ENCODE measurements around the gene KCNQ1. TPM values are rescaled to one million over a fixed set of nuclear protein-coding genes. Genes with fewer than 3 reads are reported as not detected.

KCNQ1 gene
- total RNA-seq, 1 experiment from 2014 or later = 1.0 TPM

DNA sequence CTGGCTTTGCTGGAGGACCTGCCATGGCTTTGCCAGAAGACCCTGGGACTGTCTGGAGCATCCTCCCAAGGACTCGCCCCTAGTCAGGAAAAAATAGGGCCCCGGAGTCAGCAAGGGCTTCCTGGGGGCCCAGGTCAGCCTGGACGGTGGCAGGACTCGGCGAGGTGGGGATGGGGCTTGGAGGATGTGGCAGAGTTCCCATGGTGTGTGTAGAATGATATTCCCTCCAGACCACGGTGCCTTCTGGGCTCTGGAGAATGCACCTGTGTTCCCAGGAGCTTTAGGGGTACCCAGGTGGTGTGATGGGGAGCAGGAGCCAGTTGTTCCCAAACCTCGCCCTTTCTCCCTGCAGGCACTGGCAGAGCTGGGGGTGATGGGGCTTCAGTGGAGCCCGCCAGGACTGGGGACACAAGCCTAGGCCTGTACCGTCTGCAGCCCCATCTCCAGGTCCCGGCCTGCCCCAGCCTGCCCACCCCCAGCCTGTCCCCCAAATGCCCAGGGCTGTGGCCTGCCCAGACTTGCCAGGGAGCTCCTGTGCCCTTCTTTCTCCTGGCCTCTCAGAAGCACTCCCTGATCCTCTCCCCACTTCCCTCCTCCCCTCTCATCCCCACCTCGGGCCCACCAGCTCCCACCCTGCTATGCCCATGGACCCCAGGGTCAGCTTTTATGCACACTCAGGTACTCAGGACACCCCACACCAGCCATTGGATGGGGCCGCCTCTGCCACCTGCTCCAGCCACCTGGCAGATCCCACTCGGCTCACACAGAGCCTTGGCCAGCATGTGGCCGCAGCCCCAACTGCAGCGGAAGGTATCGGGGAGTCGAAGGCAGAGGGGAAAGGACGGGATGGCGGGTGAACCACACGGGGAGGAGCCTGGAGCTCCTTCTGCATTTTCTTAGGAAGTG, 358.6 kb downstream of the KCNQ1 start:
- Mint-ChIP-seq H3K36me3 (ENCODE audit: insufficient read depth, unreplicated experiment) (no peaks in the 10 kb centered on the region), H3K27ac (ENCODE audit: unreplicated experiment) (no peak overlapping the region), H3K27me3 (ENCODE audit: insufficient read depth, unreplicated experiment) (no peaks in the 10 kb centered on the region), H3K4me1 (ENCODE audit: low read depth, unreplicated experiment) (peaks cover 6% of the 10 kb centered on the region), H3K9me3 (ENCODE audit: unreplicated experiment) (peaks cover 14% of the 10 kb centered on the region), H3K4me3 (ENCODE audit: unreplicated experiment) (no peak overlapping the region)
- BruUV-seq (replicated peaks) = no TSS peak
- H3K36me3 ChIP-seq (ENCODE audit: control insufficient read depth, insufficient read depth, low read length) = no peaks in the 10 kb centered on the region
- peaks cover 4% of the 10 kb centered on the region; the same call in 1 of the 2 replicates for H3K9me3 ChIP-seq
- TF ChIP-seq, protein P1, sequence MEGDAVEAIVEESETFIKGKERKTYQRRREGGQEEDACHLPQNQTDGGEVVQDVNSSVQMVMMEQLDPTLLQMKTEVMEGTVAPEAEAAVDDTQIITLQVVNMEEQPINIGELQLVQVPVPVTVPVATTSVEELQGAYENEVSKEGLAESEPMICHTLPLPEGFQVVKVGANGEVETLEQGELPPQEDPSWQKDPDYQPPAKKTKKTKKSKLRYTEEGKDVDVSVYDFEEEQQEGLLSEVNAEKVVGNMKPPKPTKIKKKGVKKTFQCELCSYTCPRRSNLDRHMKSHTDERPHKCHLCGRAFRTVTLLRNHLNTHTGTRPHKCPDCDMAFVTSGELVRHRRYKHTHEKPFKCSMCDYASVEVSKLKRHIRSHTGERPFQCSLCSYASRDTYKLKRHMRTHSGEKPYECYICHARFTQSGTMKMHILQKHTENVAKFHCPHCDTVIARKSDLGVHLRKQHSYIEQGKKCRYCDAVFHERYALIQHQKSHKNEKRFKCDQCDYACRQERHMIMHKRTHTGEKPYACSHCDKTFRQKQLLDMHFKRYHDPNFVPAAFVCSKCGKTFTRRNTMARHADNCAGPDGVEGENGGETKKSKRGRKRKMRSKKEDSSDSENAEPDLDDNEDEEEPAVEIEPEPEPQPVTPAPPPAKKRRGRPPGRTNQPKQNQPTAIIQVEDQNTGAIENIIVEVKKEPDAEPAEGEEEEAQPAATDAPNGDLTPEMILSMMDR (IDR thresholded peaks at IDR 0.05; ENCODE audit: insufficient read depth in 1 of 2, low read depth in 1 of 2, low read length in 1 of 2, severe bottlenecking in 1 of 2, unreplicated experiment in 1 of 2) = no peak
- intact Hi-C loops (cut with micrococcal nuclease; ENCODE audit: unreplicated experiment) = no loop called here
- no peaks in the 10 kb centered on the region for H3K4me1 ChIP-seq
- CTCF ChIA-PET = no interaction called here
- DNase-seq = peak in 1 of 2 experiments; percentile 24
- POLR2A ChIA-PET = no interaction called here
- H3K27me3 ChIP-seq (replicated peaks; ENCODE audit: control insufficient read depth, insufficient read depth, low read length) = no peaks in the 10 kb centered on the region
- H3K4me3 ChIP-seq (ENCODE audit: low read depth, low read length) = no peak overlapping the region

DNA sequence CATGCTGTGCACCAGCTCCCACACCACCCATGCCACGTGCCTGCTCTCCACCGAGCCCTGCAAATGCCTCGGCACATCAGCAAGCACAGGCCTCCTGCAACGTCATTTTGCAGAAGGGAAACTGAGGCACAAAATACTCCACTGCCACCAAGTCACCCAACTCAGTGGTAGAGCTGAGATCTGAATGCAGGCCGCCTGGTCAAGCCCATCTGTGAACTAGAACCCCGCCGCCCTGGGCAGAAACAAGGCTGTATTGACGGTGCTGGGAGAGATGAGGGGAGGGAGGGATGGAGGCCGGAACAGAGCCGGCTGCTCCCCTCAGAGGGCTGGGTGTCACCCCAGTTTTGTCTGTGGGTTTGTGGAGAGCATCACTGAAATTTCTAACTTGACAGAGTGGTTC, 359.4 kb downstream of the KCNQ1 start:
- BruUV-seq (replicated peaks) = no TSS peak
- intact Hi-C loops (cut with micrococcal nuclease; ENCODE audit: unreplicated experiment) = no loop called here
- Mint-ChIP-seq H3K4me3 (ENCODE audit: unreplicated experiment) (no peak overlapping the region), H3K27ac (ENCODE audit: unreplicated experiment) (no peak overlapping the region), H3K36me3 (ENCODE audit: insufficient read depth, unreplicated experiment) (no peaks in the 10 kb centered on the region), H3K9me3 (ENCODE audit: unreplicated experiment) (peaks cover 10% of the 10 kb centered on the region), H3K27me3 (ENCODE audit: insufficient read depth, unreplicated experiment) (peaks cover 2% of the 10 kb centered on the region), H3K4me1 (ENCODE audit: low read depth, unreplicated experiment) (peaks cover 6% of the 10 kb centered on the region)
- ChIA-PET POLR2A (no interaction called here), CTCF (interaction anchor here (1.0 kb wide), 1 partner anchor 72 kb away, joined by 3 read pairs; no protein-coding TSS in a partner anchor)
- DNase-seq = no peak
- TF ChIP-seq, protein P1 (IDR thresholded peaks at IDR 0.05; ENCODE audit: insufficient read depth in 1 of 2, low read depth in 1 of 2, low read length in 1 of 2, severe bottlenecking in 1 of 2, unreplicated experiment in 1 of 2) = no peak
- Histone ChIP-seq H3K27me3 (replicated peaks; ENCODE audit: control insufficient read depth, insufficient read depth, low read length) (no peaks in the 10 kb centered on the region), H3K9me3 (no peaks in the 10 kb centered on the region; the same call in 1 of the 2 replicates), H3K4me1 (no peaks in the 10 kb centered on the region), H3K4me3 (ENCODE audit: low read depth, low read length) (no peak overlapping the region), H3K36me3 (ENCODE audit: control insufficient read depth, insufficient read depth, low read length) (no peaks in the 10 kb centered on the region)

DNA sequence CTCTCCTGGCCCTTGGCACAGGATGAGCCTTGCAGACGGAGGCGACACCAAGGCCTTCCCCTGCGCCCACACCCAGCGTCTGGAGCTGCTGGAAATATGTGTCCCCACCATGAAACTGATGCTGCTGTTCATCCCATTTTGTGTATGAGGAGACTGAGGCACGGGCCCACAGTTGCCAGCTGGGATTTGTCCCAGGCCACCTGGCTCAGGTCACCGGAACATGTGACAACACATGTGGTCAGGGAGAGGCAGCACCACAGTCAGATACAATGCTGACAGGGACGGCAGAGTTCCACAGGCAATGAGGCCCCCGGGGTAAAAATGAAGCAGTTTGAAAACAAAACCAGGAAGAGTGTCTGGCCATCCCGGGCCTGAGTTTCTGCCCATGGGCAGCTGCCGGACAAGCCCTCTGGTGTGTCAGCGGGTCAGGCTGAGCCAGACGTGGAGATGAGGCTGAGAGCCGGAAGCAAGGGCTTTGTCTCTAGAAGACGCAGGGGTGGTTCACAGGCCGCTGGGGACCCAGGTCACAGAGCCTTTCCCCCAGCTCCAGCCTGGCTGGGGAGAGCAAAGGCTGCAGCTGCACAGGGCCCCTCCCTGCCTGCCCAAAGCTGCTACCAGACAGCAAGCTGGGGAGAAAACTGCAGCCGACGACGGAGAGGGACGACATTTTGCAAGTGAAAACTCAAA, 360.0 kb downstream of the KCNQ1 start:
- no peak overlapping the region for H3K27ac Mint-ChIP-seq (ENCODE audit: unreplicated experiment)
- no peak overlapping the region for H3K4me3 ChIP-seq (ENCODE audit: low read depth, low read length)
- peaks cover 5% of the 10 kb centered on the region for H3K27me3 Mint-ChIP-seq (ENCODE audit: insufficient read depth, unreplicated experiment)
- no peaks in the 10 kb centered on the region for H3K36me3 ChIP-seq (ENCODE audit: control insufficient read depth, insufficient read depth, low read length)
- no peaks in the 10 kb centered on the region for H3K4me1 ChIP-seq
- CTCF ChIA-PET = interaction anchor here (1.0 kb wide), 1 partner anchor 73 kb away, joined by 3 read pairs; no protein-coding TSS in a partner anchor
- H3K4me1 Mint-ChIP-seq (ENCODE audit: low read depth, unreplicated experiment) = peaks cover 6% of the 10 kb centered on the region
- H3K9me3 Mint-ChIP-seq (ENCODE audit: unreplicated experiment) = peaks cover 10% of the 10 kb centered on the region
- 0 out of 2 replicates have a peak, but pooled peaks cover under 1% of the 10 kb centered on the region for H3K9me3 ChIP-seq
- no TSS peak for BruUV-seq (replicated peaks)
- peak in 1 of 2 experiments; percentile 26 for DNase-seq
- H3K36me3 Mint-ChIP-seq (ENCODE audit: insufficient read depth, unreplicated experiment) = no peaks in the 10 kb centered on the region
- POLR2A ChIA-PET = no interaction called here
- no peaks in the 10 kb centered on the region for H3K27me3 ChIP-seq (replicated peaks; ENCODE audit: control insufficient read depth, insufficient read depth, low read length)
- intact Hi-C loops (cut with micrococcal nuclease; ENCODE audit: unreplicated experiment) = no loop called here
- TF ChIP-seq, protein P1 (IDR thresholded peaks at IDR 0.05; ENCODE audit: insufficient read depth in 1 of 2, low read depth in 1 of 2, low read length in 1 of 2, severe bottlenecking in 1 of 2, unreplicated experiment in 1 of 2) = no peak
- no peak overlapping the region for H3K4me3 Mint-ChIP-seq (ENCODE audit: unreplicated experiment)

Measured in Caco-2 (cell line).